H1 (cell line): Measurements from ENCODE around the gene COX18. TPM values are rescaled to one million over a fixed set of nuclear protein-coding genes. Genes with fewer than 3 reads are reported as not detected.

Experiments
- ATF2 ChIP-seq: IDR thresholded peaks from 2 replicates; pipeline ENCODE4 v1.6.1; 2012; ENCODE audit warnings: low read length, inconsistent platforms
- polyA plus RNA-seq, 7 experiments: library from polyadenylated mRNA; depleted of rRNA in 3 of 7; stranded (reverse) in 5 of 7; unstranded in 2 of 7; fragments of >200 nt in 5 of 7; fragments of 200-250 nt in 2 of 7; gene quantifications; 1 replicate in 5 of 7; 2 replicates in 1 of 7; 4 replicates in 1 of 7; pipeline versions ENCODE4 v1.2.1 to v1.2.3, GENCODE V29; 2011 to 2013; ENCODE audit warnings: missing spikeins in 2 of 7, mixed read lengths in 2 of 7
- total RNA-seq: library from RNA; stranded (reverse); fragmentation: NEBNext Ultra II Directional; extraction: Animal tissue kit (Norgen Biotek cat#: 25700); gene quantifications from 2 replicates; pipeline ENCODE4 v1.2.1, GENCODE V29; 2021

The COX18 gene
- total and polyA plus RNA-seq, 2 of the 8 experiments (the other 6 are each of a cell fraction or from before 2014, with no cell fraction given): 23.0 to 23.7 TPM

GRCh38 chr4:73090738-73091137 is 21.2 kb upstream of the COX18 start (continued):
- no peak for TF ChIP-seq ATF2
